ENCODE results near the gene TMBIM6.

GRCh38 chr12:49744363-49744885 lies 3.1 kb downstream of the TMBIM6 start:
- no peak for TF ChIP-seq CTCF (IDR thresholded peaks at IDR 0.05; ENCODE audit: low read depth, low read length, poor library complexity, severe bottlenecking)
- TF ChIP-seq EZH2phosphoT487 (IDR thresholded peaks at IDR 0.05; ENCODE audit: borderline replicate concordance, low read length) = no peak
